Measurements from ENCODE around the gene EHMT1.

The EHMT1 gene

DNA sequence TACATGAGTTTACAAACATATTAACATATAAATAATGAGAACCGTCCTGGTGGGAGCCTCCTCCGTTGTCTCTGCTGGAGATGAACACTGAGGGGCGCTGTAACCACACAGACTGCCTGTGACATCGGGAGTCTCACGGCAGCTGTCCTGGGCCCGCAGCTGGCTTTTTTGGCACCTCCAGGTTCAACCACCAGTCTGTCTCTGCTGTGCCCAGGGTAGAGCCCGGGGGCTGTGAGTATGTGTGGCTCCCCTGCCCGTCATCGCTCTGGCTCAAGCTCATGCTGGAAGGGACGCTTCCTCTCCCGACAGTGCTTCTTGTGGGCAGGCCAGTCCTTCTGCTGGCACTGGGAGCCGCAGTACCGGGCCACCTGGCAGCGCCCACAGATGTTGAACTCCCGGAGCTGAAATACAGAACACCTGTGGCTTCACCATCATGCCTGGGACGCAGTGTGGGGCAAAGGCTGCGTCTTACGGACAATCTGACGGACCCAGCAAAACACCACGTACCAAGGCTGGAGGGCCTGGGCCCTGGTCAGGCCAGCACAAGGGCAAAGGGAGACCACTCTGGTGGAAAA is 36.4 kb upstream of the EHMT1 start:
- ChIA-PET CTCF (interaction anchor here (0.6 to 6.2 kb wide), 5 partner anchors 7 to 210 kb away, joined by 3 to 48 read pairs (median 4); partner anchors contain the start of gene ZMYND19), POLR2A (ENCODE audit: low non-redundant PET) (no interaction called here)
- no peak for DNase-seq (ENCODE audit: low spot score)
- peak overlapping the region; percentile 85 for H3K27ac ChIP-seq
- TF ChIP-seq, protein P1, sequence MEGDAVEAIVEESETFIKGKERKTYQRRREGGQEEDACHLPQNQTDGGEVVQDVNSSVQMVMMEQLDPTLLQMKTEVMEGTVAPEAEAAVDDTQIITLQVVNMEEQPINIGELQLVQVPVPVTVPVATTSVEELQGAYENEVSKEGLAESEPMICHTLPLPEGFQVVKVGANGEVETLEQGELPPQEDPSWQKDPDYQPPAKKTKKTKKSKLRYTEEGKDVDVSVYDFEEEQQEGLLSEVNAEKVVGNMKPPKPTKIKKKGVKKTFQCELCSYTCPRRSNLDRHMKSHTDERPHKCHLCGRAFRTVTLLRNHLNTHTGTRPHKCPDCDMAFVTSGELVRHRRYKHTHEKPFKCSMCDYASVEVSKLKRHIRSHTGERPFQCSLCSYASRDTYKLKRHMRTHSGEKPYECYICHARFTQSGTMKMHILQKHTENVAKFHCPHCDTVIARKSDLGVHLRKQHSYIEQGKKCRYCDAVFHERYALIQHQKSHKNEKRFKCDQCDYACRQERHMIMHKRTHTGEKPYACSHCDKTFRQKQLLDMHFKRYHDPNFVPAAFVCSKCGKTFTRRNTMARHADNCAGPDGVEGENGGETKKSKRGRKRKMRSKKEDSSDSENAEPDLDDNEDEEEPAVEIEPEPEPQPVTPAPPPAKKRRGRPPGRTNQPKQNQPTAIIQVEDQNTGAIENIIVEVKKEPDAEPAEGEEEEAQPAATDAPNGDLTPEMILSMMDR (conservative IDR thresholded peaks at IDR 0.05; ENCODE audit: low read depth): peak; percentile 34

DNA sequence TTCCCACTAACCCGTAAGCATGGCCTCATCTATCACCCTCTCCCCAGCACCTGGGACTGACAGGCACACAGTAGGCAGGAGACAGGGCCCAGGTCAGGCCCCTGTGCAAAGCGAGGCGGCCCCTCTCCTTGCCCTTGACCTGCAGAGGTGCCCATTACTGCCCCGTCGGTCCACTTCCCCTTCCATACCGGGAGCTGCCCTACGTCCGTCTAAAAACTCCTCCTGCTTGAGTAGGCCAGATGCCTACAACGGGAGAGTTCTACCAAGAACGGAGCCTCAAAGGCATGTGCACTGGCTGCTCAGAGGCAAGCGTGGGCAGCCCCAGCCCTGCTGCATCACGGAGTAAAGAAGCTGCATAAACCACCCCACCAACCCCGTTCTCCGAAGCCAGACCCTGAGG is 35.5 kb upstream of the EHMT1 start:
- peak overlapping the region; percentile 85 for H3K27ac ChIP-seq
- ChIA-PET POLR2A (ENCODE audit: low non-redundant PET) (no interaction called here), CTCF (interaction anchor here (0.6 to 6.2 kb wide), 2 partner anchors 6 to 84 kb away, joined by 4 to 48 read pairs; partner anchors contain the start of gene ZMYND19)
- TF ChIP-seq, protein P1 (conservative IDR thresholded peaks at IDR 0.05; ENCODE audit: low read depth): no peak
- no peak for DNase-seq (ENCODE audit: low spot score)

DNA sequence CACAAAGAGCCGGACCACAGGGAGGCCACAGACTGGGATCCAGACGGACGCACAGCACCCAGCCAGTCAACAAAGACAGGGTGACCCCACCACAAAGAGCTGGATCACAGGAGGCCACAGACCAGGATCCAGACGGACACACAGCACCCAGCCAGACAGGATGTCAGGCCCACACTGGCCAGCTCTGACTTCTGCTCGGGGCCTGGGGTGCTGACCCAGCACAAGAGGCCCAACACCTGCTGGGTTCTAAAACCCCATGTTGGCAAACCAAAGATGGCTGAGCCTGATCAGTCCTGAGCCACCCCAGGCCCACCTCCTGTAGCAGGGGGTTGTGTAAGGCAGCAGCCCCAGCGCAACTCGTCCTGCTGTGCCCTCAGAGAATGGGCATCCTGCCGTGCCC is 34.8 kb upstream of the EHMT1 start:
- DNase-seq (ENCODE audit: low spot score): no peak
- POLR2A ChIA-PET (ENCODE audit: low non-redundant PET): no interaction called here
- peak overlapping the region; percentile 85 for H3K27ac ChIP-seq
- TF ChIP-seq, protein P1 (conservative IDR thresholded peaks at IDR 0.05; ENCODE audit: low read depth): no peak
- CTCF ChIA-PET: interaction anchor here (0.6 kb wide), 1 partner anchor 83 kb away, joined by 4 read pairs; no protein-coding TSS in a partner anchor

DNA sequence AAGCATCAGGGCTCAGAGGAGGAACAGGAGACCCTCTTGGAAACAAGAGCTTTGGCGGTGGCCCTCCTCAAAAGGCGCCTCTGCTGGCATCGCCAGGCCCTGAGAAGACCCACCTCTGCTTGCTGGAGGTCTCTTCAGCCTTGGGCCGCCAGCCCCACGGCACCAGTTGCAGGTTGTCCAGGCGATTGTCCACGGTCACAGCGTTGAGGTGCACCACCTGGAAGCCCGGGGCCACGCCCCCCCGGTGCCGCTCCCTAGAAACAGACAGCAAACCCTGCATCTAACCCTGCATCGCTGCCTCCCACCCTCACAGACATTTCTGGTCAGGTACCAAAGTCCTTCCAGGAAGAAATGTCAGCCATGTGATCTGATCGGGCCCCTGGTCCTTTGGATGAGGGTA is 32.0 kb upstream of the EHMT1 start:
- peak overlapping the region; percentile 81 for H3K27ac ChIP-seq
- CTCF ChIA-PET: no interaction called here
- POLR2A ChIA-PET (ENCODE audit: low non-redundant PET): interaction anchor here (1.1 kb wide), 1 partner anchor 34 kb away, joined by 5 read pairs; no protein-coding TSS in a partner anchor
- DNase-seq (ENCODE audit: low spot score): no peak
- TF ChIP-seq, protein P1 (conservative IDR thresholded peaks at IDR 0.05; ENCODE audit: low read depth): no peak

DNA sequence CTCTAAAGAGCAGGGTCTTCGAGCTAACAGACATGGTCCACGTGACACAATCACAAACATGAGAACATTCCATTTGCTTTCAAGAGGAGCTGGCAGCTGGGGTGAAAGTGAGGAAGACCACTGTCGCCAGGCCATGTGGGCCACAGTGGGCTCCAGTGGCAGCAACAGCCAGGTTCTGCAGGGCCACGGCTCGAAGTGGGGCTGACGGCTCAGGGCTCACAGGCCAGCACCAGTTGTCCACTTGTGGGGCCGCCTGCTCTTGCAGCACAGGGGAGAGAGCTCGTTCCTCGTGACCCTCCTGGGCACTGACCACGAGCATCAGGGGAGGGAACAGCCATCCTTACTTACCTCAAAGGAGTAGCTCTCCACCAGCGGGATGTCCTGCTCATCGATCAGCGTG is 30.5 kb upstream of the EHMT1 start:
- ChIA-PET CTCF (interaction anchor here (0.5 to 5.0 kb wide), 4 partner anchors 8 to 436 kb away, joined by 3 to 48 read pairs (median 4); partner anchors contain the start of gene DPH7), POLR2A (ENCODE audit: low non-redundant PET) (interaction anchor here (0.8 to 2.3 kb wide), 3 partner anchors 7 to 17 kb away, joined by 3 to 10 read pairs (median 5); partner anchors contain the start of gene ARRDC1)
- peak overlapping the region; percentile 81 for H3K27ac ChIP-seq
- no peak for DNase-seq (ENCODE audit: low spot score)
- TF ChIP-seq, protein P1 (conservative IDR thresholded peaks at IDR 0.05; ENCODE audit: low read depth): no peak

DNA sequence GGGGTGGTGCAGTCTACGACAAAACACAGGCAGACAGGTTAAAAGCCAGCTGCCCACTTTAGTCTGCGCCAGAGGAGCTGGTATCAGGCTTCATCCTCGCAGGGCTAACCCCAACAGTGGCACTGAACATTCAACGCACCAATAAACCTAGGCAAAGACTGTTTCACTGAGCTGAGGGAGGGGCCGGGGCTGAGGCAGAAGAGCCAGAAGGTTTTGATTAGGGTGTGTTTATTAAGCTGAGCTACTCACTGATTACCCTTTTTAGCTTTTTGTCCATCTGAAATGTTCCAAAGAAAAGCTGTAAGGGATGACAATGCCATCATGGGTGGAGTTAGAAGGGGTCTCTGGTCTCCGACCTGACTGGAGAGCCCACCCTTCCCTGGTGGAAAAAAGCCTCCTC is 29.9 kb upstream of the EHMT1 start:
- CTCF ChIA-PET: interaction anchor here (0.6 to 5.0 kb wide), 3 partner anchors 9 to 437 kb away, joined by 3 to 48 read pairs (median 4); partner anchors contain the start of gene DPH7
- DNase-seq (ENCODE audit: low spot score): no peak
- TF ChIP-seq, protein P1 (conservative IDR thresholded peaks at IDR 0.05; ENCODE audit: low read depth): no peak
- POLR2A ChIA-PET (ENCODE audit: low non-redundant PET): interaction anchor here (0.8 to 2.3 kb wide), 3 partner anchors 8 to 16 kb away, joined by 3 to 10 read pairs (median 5); partner anchors contain the start of gene ARRDC1
- H3K27ac ChIP-seq: peak overlapping the region; percentile 81

Measured in RWPE1 (cell line).